GM19438 (cell line): ENCODE results near the gene CSTA.

Experiments used
- ATAC-seq: cut with Tn5 transposase; IDR thresholded peaks from one replicate; pipeline ENCODE4 v1.9.1; 2021; ENCODE audit warnings: low read depth; ENCODE audit not compliant: unreplicated experiment

CSTA gene

GRCh38 chr3:122324871-122325323, at the start of gene CSTA:
Gene CSTA, plus strand, starts transcription at chr3:122325248. Its CDS starts 45 bp downstream, at chr3:122325293.
- ATAC-seq: no peak

- ATAC-seq: no peak
These were observed 43.2 kb upstream of the CSTA start for GRCh38 chr3:122281891-122282290.

GRCh38 chr3:122283796-122284445, 41.1 kb upstream of the CSTA start:
- ATAC-seq: no peak

GRCh38 chr3:122284486-122284885, 40.6 kb upstream of the CSTA start:
- no peak for ATAC-seq

- ATAC-seq: no peak
These were observed 30.7 kb upstream of the CSTA start for GRCh38 chr3:122294359-122294758.

- ATAC-seq: no peak
These were observed 29.6 kb upstream of the CSTA start for GRCh38 chr3:122295266-122296062.

GRCh38 chr3:122298239-122298638, 26.8 kb upstream of the CSTA start:
- ATAC-seq: no peak

- ATAC-seq: no peak
These were observed 25.8 kb upstream of the CSTA start for GRCh38 chr3:122299215-122299614.

- no peak for ATAC-seq
These were observed 25.1 kb upstream of the CSTA start for GRCh38 chr3:122299872-122300460.

GRCh38 chr3:122301063-122301462, 24.0 kb upstream of the CSTA start:
- peak; percentile 58 for ATAC-seq

- ATAC-seq: no peak
These were observed 19.0 kb upstream of the CSTA start for GRCh38 chr3:122305818-122306621.

- ATAC-seq: no peak
These were observed 18.5 kb upstream of the CSTA start for GRCh38 chr3:122306622-122306953.

GRCh38 chr3:122307094-122307687, 17.9 kb upstream of the CSTA start:
- no peak for ATAC-seq

- no peak for ATAC-seq
These were observed 17.1 kb upstream of the CSTA start for GRCh38 chr3:122307976-122308375.

- ATAC-seq: no peak
These were observed 14.7 kb upstream of the CSTA start for GRCh38 chr3:122310361-122310760.

GRCh38 chr3:122312826-122313225, 12.2 kb upstream of the CSTA start:
- no peak for ATAC-seq

- ATAC-seq: no peak
These were observed 11.8 kb upstream of the CSTA start for GRCh38 chr3:122313281-122313680.

- ATAC-seq: no peak
These were observed 10.7 kb upstream of the CSTA start for GRCh38 chr3:122314228-122314876.

GRCh38 chr3:122315619-122316018, 9.4 kb upstream of the CSTA start:
- ATAC-seq: no peak

GRCh38 chr3:122316368-122316767, 8.7 kb upstream of the CSTA start:
- ATAC-seq: no peak
